Right renal pelvis (tissue), 4 donors: ENCODE data around the gene GREM1. TPM values are rescaled to one million over a fixed set of nuclear protein-coding genes. Genes with fewer than 3 reads are reported as not detected.

Experiments
- DNase-seq, 4 donors: peaks; one replicate each; pipeline ENCODE4 v3.0.0-alpha.2; 2013; ENCODE audit warnings: low read depth in 4 of 4, low spot score in 3 of 4, missing footprints in 1 of 4
- polyA plus RNA-seq, 4 donors: library from polyadenylated mRNA; unstranded; fragments of 120-200 nt; gene quantifications; one replicate each; pipeline ENCODE4 v1.2.1, GENCODE V29; 2013; ENCODE audit not compliant: insufficient read length in 4 of 4

GREM1 gene
- polyA plus RNA-seq, 4 donors, result 0.17 to 0.58 (median 0.26) TPM

- no peak for DNase-seq
These were observed 12.0 kb downstream of the GREM1 start for GRCh38 chr15:32729700-32730395.

- DNase-seq, result peak in 2 of 4 donors; percentile 52 to 54
These were observed 13.2 kb downstream of the GREM1 start for GRCh38 chr15:32730677-32731654.

GRCh38 chr15:32732574-32733157, 14.9 kb downstream of the GREM1 start:
- DNase-seq, result no peak

GRCh38 chr15:32733281-32733680, 15.5 kb downstream of the GREM1 start:
- DNase-seq, result no peak

- DNase-seq, result no peak
These were observed 18.3 kb downstream of the GREM1 start for GRCh38 chr15:32735989-32736700.

- no peak for DNase-seq
These were observed 18.9 kb downstream of the GREM1 start for GRCh38 chr15:32736701-32737061.

- no peak for DNase-seq
These were observed 19.5 kb downstream of the GREM1 start for GRCh38 chr15:32737304-32737703.

- DNase-seq, result no peak
These were observed 20.9 kb downstream of the GREM1 start for GRCh38 chr15:32738666-32739065.

GRCh38 chr15:32739522-32740063, 21.8 kb downstream of the GREM1 start:
- DNase-seq, result no peak

GRCh38 chr15:32743411-32744140, 25.8 kb downstream of the GREM1 start:
- no peak for DNase-seq

- DNase-seq, result no peak
These were observed 28.5 kb downstream of the GREM1 start for GRCh38 chr15:32746116-32746857.

- DNase-seq, result no peak
These were observed 30.1 kb downstream of the GREM1 start for GRCh38 chr15:32747921-32748342.

GRCh38 chr15:32750979-32751378, 33.2 kb downstream of the GREM1 start:
- DNase-seq, result no peak

GRCh38 chr15:32757426-32757825, 39.6 kb downstream of the GREM1 start:
- no peak for DNase-seq

- DNase-seq, result no peak
These were observed 45.5 kb downstream of the GREM1 start for GRCh38 chr15:32763295-32763694.

- no peak for DNase-seq
These were observed 47.4 kb downstream of the GREM1 start for GRCh38 chr15:32765236-32765635.

GRCh38 chr15:32766101-32766500, 48.3 kb downstream of the GREM1 start:
- no peak for DNase-seq

GRCh38 chr15:32767236-32767635, 49.4 kb downstream of the GREM1 start:
- no peak for DNase-seq

GRCh38 chr15:32774022-32774421, 56.2 kb downstream of the GREM1 start:
- DNase-seq, result no peak
